Stimulated activated CD4-positive, alpha-beta T cell treated with anti-CD3 and anti-CD28 coated beads, TNF-alpha, amount 100 ng/mL, for 24 hours (primary cell): Measurements from ENCODE around the gene CNP.

Experiments used
- DNase-seq, 3 experiments: peaks; one replicate each; pipeline ENCODE4 v3.0.0-alpha.2; 2020; ENCODE audit warnings: low read depth in 3 of 3

The CNP gene

DNA sequence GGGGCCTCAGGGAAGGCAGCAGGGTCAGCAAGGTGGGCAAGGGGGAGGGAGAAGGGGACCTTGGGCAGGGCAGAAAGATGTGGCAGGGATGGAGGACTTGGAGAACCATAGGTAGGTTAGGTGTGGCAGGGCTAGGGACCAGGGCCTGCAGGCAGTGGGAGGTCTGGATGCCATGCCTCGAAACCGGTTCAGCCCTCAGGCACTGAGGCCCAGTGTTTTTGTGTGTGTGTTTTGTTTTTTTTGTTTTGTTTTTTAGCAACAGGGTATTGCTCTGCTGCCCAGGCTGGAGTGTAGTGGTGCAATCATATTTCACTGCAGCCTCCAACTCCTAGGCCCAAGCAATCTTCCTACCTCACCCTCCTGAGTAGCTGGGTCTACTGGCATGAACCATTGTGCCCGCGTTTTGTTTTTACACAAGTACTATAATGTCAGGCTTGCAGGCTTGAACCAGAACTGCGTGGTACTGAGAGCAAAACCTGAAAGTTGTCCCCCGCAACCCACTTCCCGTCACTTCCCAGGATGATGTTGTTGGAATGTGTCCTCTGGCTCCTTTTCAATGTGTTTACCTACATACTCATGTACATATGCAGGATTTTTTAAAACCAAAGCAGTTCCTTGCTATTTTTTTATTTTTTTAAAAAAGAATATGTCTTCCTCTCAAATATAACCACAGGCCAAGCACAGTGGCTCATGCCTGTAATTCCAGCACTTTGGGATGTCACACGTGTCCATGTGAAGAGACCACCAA lies 23.8 kb upstream of the CNP start:
- DNase-seq, result no peak

DNA sequence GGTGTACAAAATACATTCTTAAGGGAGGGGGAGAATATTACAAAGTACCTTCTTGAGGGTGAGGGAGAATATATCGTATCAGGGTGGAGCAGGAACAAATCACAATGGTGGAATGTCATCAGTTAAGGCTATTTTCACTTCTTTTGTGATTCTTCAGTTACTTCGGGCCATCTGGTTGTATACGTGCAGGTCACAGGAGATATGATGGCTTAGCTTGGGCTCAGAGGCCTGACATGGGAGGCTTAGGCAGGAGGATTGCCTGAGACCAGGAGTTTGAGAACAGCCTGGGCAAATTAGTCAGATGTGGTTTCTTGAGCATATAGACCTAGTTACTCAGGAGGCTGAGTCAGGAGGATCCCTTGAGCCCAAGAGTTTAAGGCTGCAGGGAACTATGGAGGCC lies 23.1 kb upstream of the CNP start:
- no peak for DNase-seq

DNA sequence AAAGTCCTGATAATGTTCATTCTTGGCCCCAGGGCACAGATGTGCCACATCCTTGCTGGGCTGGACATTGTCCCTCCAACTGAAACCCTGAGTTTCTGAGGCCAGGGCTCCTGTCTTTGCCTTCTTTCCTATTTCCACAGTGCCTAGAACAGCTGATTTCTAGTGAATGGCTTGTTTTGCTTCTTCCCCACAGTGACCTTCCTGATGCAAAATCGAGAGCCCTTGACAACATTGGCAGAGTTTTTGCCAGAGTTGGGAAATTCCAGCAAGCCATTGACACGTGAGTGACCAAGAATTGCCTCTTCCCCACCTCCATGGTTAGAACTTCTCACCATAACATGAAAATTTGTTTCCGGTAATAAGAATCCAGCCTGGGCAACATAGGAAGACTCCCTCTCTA lies 21.7 kb upstream of the CNP start:
- DNase-seq, result no peak

DNA sequence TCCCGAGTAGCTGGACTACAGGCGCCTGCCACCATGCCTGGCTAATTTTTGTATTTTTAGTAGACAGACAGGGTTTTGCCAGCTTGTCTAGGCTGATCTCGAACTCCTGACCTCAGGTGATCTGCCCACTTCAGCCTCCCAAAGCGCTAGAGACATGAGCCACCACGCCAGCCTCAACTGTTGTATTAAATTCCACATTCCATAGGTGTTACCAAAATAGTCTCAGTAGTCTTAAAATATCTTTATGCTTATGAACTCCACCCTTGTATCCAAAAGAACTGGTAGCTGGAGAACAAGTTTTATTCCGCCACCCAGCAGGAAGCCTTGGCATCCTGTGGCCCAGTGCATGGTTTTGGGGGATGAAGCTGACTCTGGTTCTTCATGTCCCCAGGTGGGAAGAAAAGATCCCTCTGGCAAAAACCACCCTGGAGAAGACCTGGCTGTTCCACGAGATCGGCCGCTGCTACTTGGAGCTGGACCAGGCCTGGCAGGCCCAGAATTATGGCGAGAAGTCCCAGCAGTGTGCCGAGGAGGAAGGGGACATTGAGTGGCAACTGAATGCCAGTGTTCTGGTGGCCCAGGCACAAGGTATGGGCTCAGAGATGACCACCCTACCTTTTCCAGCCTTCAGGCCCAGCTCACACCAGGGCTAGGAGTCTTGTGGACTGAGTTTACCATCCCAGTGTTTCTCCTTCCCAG lies 17.7 kb upstream of the CNP start:
- no peak for DNase-seq

DNA sequence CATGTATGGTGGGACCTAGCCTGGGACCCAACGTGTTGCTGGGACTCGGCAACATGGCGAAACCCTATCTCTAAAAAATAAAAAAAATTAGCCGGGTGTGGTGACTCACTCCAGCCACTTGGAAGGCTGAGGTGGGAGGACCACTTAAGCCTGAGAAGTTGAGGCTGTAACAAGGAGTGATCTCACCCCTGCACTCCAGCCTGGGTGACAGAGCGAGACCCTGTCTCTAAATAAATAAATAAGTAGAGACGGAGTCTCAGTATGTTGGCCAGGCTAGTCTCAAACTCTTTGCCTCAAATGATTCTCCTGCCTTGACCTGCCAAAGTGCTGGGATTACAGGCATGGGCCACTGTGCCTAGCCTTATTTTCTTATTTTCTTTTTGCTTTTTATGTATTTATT lies 10.1 kb upstream of the CNP start:
- no peak for DNase-seq

DNA sequence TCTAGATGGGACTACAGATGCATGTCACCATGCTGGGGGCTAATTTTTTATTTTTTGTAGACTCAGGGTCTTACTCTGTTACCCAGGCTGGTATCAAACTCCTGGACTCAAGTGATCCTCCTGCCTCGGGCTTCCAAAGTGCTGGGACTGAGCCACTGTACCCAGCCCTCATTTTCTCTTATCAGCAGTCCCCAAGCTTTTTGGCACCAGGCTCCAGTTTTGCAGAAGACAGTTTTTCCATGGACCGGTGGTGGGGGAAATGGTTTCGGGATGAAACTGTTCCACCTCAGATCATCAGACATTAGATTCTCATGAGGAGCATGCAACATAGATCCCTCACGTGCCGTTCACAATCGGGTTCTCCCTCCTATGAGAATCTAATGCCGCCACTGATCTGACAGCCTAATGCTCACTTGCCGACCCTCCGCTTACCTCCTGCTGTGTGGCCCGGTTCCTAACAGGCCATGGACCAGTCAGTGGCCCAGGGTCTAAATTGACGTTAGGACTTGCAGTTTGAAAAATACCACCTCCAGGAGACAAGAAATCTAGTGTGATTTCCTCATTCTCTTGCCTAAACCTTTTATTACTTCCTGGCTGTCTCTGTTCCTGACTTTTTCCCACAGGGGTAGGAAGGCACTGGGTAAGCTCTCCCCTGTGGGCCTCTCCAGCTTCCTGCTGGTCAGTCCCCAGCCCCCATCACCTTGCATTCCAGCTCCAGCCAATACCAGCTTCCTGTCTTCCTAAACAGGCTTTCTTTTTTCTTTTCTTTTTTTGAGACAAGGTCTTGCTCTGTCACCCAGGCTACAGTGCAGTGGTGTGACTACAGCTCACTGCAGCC lies 9.3 kb upstream of the CNP start:
- no peak for DNase-seq

DNA sequence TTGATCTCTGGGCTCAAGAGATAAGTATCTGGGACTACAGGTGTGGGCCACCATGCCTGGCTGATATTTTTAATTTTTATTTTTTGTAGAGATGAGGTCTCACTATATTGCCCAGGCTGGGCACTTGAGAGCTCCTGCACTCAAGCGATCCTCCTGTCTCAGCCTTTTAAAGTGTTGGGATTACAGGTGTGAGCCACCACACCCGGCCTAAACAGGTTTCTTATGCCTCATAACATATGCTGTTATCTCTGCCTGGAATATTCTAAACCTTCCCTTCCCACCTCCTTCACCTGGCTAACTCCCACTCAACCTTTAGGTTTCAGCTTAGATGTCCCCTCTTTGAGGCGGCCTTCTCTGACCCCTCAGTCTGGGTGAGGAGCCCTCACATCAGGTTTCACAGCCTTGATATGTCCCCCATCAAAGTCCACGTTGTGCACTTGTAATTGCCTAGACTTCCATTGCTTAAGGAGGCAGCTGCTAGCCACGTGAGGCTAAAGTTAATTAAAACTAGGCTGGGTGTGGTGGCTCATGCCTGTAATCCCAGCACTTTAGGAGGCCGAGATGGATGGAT lies 8.6 kb upstream of the CNP start:
- no peak for DNase-seq

DNA sequence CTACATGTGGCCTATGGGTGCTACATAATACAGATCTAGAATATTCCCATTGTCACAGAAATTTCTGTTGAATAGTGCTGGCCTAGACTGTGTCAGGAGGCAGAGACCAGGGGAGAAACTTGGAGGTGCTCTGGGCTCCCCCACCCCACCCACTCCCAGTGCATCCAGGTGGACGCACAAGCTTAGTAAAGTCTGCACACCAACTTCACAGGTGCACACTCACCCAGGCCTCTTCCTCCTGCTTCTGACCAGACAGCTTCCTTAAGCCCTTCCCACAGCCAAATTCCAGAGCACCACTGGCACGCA lies 7.6 kb upstream of the CNP start:
- DNase-seq, result no peak

DNA sequence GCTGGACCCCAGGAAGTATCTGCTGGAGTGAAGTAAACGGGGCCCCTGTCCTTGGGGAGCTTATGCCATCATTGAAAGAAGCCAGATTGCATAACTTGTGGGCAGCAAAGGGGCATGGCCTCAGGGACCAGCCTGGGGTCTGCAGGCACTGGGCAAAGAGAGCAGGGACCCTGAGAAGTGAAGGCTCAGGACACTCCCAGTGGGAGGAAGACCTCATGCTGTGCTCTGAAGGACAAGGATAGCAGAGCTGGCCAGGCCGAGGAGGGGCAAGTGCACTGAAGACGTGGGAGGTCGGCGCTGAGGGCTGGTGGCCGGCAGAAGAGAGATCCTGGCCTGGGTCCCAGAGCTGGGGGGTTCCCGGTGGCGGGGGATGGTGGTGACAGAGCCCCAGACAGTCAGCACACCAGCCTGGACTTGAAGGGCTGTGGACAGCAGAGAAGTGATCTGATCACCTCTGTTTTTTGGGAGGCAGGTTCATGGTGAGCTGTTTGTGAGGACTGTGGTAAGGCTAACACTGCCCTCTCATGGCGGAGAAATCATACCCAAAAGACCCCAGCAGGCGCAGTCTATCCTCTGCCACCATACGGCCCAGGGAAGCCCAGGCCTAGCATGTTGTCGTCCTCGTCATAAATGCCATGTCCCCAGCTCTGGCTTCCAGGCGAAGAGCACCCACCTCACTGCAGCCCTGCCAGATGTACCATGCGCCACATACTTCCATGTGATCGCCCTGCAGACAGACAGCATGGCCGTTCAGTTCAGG lies 7.1 kb upstream of the CNP start:
- DNase-seq, result no peak

DNA sequence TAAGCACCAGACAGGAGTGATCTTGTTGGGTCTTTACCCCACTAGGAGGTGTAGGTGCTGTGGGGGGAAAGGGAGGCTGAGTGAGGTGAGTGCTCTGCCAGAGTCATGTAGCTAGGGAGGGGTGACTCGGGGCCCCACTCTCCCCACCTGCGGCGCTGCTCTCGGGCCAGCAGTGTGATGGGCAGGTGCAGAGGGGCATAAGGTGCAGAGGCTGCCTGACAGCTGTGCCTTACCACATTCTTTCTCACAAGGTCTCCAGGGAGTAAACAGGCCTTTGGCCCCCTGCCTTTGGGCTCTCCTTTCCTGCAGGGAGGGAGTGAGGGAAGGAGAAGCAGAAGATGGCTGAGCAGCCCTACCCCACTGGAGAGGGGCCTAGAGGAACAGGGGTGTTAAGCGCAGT lies 4.5 kb upstream of the CNP start:
- no peak for DNase-seq

DNA sequence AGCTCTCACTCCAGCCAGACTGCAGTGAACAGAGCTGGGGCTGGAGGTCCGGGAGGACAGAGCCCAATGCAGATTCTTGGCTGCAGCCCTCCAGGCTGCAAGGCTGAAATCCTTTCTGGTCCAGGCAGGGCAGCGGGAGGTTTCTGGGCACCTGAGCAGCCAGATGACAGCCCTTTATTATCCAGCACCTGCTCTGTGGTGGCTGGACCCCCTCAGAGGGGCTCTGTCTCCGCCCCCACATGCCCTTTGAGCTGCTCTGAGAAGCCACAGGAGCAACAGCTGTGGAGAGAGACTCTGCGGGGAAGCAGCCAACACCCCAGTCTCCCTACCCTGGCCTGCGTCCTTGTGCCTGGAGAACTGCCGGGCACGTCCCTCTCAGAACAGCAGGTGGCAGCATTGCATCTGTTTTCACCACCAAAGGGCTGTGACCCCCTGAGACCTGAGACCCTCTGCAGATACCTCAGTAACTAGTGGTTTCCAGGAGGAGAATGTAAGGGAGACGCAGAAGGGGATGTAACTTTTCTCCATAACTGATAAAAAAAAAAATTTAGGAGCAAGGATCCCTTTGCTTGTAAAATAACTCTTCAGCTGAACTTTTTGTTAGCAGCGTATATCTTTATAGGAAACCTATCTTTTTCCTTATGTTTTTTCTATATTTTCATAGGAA lies 3.7 kb upstream of the CNP start:
- DNase-seq, result peak; percentile 58 to 67 (median 60)

DNA sequence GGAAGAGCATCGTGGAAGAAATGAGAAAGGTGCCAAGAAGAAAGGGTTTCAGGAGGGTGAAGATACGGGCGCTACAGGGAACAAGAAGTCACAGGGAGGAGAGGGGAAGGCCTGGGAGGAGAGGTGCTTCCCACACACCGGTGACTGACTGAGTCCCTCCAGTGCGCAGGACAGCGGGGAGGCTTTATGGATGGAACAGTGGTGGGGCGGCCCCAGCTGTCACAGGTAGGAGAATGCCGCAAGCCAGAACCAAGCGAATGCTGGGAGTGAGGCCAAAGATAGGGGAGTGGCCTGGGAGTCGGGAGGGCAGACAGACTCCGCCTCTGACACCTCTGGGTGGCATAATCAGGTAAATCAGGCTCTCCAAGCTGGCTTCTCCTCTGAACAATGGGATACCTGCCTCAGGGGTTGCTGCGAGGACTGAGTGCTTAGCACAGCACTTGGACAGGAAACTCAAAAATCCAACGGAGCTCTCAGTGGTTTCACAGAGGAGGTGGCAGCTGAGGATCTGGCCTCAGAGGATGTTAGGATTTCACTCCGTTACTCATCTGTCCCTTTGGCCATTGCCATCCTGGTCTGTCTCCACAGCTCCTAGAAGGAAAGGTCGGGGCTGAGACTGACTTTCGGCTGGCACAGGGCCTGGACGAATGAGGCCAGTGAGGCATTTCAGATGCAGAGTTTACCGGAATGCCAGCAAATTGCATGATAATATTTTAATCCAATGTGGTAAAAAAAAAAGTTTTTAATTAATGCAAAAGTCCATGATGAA lies 717 bp upstream of the CNP start:
- peak; percentile 51 to 74 (median 59) for DNase-seq

DNA sequence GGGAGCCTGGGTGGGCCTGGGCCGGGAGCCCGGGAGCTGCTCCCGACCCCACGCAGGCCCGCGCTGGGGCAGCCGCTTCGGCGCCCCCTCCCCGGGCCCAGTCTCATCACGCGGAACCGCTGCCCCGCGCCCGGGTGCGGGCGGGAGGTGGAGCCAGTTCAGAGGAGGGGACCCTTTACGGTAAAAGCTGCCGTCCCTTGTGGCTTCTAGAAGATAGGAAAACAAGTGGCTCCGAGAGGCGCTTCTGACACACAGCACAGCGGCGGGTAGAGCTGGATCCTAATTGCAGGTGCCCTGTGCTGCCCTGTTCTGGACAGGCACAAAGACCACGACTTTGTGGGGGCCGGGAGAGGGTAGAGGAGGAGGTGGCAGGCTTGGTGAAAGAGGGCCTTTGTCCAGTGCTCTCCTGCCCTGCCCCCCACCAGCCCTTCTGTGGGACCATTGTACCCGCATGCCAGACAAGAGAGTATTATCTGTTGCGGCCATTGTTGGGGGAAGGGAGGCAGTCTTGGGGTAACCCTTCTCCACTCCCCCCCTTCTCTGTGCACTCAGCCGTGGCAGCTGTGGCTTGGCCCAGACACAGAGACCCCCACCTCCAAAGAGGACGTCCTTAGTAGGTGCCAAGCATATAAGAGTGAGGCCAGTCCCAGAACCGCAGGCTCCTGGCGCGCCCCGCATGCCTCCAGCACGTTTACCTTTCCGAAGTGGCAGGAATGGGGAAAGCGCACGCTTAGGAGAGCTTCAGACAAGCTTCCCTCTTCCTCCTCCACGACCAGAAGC lies 736 bp downstream of the CNP start:
- peak in 2 of 3 experiments; percentile 9 to 35 for DNase-seq

DNA sequence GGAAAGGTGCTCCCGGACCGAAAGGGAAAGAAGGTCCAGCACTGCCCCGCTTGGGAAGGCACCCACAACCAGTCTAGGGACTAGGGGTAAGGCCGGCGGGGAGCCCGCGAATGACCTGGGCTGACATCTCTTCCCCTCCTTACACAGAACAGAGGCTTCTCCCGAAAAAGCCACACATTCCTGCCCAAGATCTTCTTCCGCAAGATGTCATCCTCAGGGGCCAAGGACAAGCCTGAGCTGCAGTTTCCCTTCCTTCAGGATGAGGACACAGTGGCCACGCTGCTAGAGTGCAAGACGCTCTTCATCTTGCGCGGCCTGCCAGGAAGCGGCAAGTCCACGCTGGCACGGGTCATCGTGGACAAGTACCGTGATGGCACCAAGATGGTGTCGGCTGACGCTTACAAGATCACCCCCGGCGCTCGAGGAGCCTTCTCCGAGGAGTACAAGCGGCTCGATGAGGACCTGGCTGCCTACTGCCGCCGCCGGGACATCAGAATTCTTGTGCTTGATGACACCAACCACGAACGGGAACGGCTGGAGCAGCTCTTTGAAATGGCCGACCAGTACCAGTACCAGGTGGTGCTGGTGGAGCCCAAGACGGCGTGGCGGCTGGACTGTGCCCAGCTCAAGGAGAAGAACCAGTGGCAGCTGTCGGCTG lies 1.5 kb downstream of the CNP start:
- no peak for DNase-seq

DNA sequence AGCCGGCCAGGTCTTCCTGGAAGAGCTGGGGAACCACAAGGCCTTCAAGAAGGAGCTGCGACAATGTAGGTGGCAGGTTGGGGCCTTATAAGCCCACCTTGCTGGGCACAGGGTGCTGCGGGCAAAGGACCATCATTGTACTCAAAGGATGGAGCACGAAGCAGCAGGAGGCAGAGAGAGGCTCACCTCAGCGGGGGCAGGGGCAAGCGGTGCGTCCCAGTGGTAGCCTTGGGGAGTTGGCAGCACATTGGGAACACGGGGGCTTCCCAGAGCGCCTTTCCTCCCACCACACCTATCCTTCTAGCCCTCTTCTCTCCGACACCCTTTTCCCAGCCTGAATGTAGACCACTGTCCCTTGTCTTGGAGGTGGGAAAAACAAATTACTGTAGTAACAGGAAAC lies 2.1 kb downstream of the CNP start:
- no peak for DNase-seq

DNA sequence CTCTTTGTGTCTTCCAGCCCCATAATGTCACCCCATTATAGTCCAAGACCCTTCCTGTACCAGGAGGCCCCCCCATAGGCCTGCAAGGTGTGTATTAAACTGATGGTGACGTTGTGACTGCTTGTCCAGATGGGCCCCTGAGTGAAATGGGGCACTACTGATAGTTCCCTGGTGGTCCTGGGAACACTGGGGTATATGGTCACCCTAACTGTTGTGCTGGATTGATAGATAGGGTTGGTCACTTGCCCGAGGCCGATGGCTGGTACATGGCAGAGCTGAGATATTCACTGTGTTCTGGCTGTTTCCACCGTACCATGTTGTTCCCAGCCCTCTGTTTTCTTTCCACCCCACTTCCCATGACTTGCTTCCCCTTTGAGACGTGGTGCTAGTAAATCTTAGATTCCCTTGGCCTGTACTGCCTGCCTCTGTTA lies 4.3 kb downstream of the CNP start:
- DNase-seq, result no peak

DNA sequence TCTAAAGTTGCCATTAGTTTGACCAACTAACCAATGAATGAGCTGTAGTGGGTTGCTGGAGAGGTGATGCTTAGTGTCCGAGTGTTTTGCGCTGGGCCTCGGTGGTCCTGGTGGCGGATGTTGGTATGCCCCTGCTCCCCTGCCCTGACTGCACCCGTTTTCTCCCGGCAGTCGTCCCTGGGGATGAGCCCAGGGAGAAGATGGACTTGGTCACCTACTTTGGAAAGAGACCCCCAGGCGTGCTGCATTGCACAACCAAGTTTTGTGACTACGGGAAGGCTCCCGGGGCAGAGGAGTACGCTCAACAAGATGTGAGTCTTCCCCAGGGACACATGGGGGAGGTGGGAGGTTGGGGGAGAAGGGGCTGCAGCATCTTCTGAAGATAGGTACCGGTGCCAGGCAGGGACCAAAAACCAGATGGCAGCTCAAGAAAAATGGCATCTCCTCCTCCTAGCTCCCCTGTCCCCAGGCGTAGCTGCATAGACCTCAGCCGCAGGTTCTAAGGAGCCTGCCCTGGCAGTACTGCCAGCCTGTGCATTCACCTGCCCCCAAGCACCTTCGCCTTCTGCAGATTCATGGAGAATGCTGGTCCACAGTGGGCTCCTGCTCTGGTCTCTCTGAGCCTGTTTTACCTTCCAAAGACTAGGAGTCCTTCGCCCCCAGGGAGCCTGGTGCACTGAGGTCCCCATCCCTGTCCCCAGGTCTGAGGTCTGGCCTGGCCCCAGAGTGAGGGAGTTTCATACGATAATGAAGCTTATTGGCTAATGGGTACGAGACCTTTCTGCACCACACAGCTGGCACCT lies 5.3 kb downstream of the CNP start:
- no peak for DNase-seq
